GM03348 (cell line): ENCODE measurements around the gene USP17L22.
"Not testable (repeated sequence)": the region's sequence is repeated elsewhere in the genome, so short reads cannot be mapped to it uniquely, and the experiment has no call there.

Experiments used
- DNase-seq: peaks from one replicate; pipeline ENCODE4 v3.0.0; 2012; ENCODE audit warnings: low spot score

Gene USP17L22, protein sequence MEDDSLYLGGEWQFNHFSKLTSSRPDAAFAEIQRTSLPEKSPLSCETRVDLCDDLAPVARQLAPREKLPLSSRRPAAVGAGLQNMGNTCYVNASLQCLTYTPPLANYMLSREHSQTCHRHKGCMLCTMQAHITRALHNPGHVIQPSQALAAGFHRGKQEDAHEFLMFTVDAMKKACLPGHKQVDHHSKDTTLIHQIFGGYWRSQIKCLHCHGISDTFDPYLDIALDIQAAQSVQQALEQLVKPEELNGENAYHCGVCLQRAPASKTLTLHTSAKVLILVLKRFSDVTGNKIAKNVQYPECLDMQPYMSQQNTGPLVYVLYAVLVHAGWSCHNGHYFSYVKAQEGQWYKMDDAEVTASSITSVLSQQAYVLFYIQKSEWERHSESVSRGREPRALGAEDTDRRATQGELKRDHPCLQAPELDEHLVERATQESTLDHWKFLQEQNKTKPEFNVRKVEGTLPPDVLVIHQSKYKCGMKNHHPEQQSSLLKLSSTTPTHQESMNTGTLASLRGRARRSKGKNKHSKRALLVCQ

DNA sequence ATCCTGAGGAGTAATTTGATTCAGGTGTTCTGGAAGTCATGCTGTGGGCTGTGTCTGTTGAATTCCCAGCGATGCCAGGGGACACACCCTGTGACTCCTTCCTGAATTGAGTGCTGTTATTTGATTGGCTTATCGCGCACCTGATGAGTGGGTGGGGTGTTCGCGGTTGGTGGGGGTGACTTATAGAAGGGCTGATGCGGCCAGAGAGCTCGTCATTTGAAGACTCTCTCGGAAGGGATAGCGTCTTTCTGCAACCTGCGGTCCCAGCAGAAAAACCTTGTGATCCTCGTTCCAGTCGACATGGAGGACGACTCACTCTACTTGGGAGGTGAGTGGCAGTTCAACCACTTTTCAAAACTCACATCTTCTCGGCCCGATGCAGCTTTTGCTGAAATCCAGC, at the start of gene USP17L22:
Gene USP17L22 (plus strand): TSS at position 301 of the 400 bp plus-strand sequence. CDS start 0 bp downstream, at position 301.
- not testable (repeated sequence) for DNase-seq

- not testable (repeated sequence) for DNase-seq
These were observed 47.6 kb upstream of the USP17L22 start, which contains the start of gene USP17L12 for GRCh38 chr4:9219852-9220251. Gene USP17L12, plus strand, starts transcription at chr4:9220152. Its CDS starts 0 bp downstream, at chr4:9220152.

DNA sequence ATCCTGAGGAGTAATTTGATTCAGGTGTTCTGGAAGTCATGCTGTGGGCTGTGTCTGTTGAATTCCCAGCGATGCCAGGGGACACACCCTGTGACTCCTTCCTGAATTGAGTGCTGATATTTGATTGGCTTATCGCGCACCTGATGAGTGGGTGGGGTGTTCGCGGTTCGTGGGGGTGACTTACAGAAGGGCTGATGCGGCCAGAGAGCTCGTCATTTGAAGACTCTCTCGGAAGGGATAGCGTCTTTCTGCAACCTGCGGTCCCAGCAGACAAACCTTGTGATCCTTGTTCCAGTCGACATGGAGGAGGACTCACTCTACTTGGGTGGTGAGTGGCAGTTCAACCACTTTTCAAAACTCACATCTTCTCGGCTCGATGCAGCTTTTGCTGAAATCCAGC, 42.8 kb upstream of the USP17L22 start, which contains the start of gene USP17L13:
Gene USP17L13 (plus strand): TSS at position 301 of the 400 bp plus-strand sequence. CDS start 0 bp downstream, at position 301.
- DNase-seq: not testable (repeated sequence)

DNA sequence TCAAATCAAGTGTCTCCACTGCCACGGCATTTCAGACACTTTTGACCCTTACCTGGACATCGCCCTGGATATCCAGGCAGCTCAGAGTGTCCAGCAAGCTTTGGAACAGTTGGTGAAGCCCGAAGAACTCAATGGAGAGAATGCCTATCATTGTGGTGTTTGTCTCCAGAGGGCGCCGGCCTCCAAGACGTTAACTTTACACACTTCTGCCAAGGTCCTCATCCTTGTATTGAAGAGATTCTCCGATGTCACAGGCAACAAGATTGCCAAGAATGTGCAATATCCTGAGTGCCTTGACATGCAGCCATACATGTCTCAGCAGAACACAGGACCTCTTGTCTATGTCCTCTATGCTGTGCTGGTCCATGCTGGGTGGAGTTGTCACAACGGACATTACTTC, 37.2 kb upstream of the USP17L22 start:
- DNase-seq: not testable (repeated sequence)

- DNase-seq: not testable (repeated sequence)
These were observed 33.3 kb upstream of the USP17L22 start, which contains the start of gene USP17L15 for GRCh38 chr4:9234085-9234484. Gene USP17L15, plus strand, starts transcription at chr4:9234385. Its CDS starts 0 bp downstream, at chr4:9234385.

DNA sequence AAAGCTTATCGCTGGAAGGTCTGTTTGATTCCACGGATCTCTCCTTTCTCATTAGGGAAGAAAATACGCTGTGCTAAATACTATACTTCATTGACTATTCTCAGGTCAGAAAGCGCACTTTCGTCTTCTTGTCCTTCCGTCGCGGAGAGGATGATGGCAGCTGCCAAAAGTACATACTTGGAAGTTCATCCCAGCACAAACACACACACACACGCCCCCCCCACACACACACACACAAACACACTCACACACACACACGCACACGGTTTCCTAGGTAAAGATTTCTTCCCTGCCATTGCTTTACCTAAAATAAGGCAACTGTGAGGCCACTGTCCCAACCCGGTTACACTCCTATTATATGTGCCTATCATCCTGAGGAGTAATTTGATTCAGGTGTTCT, 29.0 kb upstream of the USP17L22 start:
- not testable (repeated sequence) for DNase-seq

DNA sequence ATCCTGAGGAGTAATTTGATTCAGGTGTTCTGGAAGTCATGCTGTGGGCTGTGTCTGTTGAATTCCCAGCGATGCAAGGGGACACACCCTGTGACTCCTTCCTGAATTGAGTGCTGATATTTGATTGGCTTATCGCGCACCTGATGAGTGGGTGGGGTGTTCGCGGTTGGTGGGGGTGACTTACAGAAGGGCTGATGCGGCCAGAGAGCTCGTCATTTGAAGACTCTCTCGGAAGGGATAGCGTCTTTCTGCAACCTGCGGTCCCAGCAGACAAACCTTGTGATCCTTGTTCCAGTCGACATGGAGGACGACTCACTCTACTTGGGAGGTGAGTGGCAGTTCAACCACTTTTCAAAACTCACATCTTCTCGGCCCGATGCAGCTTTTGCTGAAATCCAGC, 23.8 kb upstream of the USP17L22 start, which contains the start of gene USP17L17:
Gene USP17L17 (plus strand): TSS at position 301 of the 400 bp plus-strand sequence. CDS start 0 bp downstream, at position 301.
- DNase-seq: not testable (repeated sequence)

- DNase-seq: not testable (repeated sequence)
These were observed 19.3 kb upstream of the USP17L22 start, which contains the start of gene USP17L18 for GRCh38 chr4:9247953-9248680. Gene USP17L18, plus strand, starts transcription at chr4:9248630. Its CDS starts 0 bp downstream, at chr4:9248630.

DNA sequence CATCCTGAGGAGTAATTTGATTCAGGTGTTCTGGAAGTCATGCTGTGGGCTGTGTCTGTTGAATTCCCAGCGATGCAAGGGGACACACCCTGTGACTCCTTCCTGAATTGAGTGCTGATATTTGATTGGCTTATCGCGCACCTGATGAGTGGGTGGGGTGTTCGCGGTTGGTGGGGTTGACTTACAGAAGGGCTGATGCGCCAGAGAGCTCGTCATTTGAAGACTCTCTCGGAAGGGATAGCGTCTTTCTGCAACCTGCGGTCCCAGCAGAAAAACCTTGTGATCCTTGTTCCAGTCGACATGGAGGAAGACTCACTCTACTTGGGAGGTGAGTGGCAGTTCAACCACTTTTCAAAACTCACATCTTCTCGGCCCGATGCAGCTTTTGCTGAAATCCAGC, 14.3 kb upstream of the USP17L22 start, which contains the start of gene USP17L19:
Gene USP17L19 (plus strand): TSS at position 301 of the 400 bp plus-strand sequence. CDS start 0 bp downstream, at position 301.
- DNase-seq: not testable (repeated sequence)

GRCh38 chr4:9257824-9258223, 9.6 kb upstream of the USP17L22 start, which contains the start of gene USP17L20:
Gene USP17L20, plus strand, starts transcription at chr4:9258124. Its CDS starts 0 bp downstream, at chr4:9258124.
- not testable (repeated sequence) for DNase-seq

- DNase-seq: not testable (repeated sequence)
These were observed 4.8 kb upstream of the USP17L22 start, which contains the start of gene USP17L21 for GRCh38 chr4:9262572-9262971. Gene USP17L21, plus strand, starts transcription at chr4:9262872. Its CDS starts 0 bp downstream, at chr4:9262872.

DNA sequence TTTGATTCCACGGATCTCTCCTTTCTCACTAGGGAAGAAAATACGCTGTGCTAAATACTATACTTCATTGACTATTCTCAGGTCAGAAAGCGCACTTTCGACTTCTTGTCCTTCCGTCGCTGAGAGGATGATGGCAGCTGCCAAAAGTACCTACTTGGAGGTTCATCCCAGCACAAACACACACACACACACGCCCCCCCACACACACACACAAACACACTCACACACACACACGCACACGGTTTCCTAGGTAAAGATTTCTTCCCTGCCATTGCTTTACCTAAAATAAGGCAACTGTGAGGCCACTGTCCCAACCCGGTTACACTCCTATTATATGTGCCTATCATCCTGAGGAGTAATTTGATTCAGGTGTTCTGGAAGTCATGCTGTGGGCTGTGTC, 4.3 kb downstream of the USP17L22 start:
- DNase-seq: not testable (repeated sequence)
